ENCODE results near the gene NHLH2.

NHLH2 gene

DNA sequence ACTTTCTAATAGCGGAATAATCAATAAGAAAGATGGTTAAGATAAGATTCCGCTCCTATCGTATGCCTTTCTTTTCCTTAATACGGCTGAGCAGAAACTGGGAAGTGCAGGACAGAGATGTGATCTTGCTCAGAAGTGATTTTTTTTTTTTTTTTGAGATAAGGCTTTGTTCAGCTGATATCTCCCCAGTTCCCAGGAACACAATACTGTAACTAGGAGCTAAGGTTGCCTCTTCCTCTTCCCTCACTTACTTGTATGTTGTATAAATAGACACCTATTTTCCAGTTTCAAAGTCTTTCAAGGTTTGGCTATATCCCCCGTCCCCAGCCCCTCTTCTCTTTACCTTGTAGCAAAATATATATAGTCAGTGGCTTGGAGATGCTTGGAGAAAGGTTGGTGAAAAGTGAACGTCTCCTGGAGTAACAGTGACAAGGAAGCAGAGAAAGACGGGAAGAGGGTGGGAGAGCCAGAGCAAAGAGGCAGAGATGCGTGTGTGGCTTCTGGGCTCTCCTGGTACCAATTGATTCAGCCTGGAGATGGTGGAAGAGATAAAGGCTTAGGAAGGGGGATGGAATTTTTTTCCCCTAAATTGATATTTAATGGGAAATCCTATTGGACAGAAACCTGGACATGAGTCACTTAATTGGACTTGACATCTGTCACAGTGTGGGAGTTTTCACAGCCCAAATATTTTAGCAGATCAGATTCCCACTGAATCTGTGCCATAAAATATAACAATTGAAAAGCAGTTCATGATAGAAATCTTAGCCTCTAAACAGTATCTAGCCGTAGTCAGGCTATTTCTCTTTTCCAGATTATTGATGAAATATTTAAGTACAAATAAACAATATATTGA, at the start of gene NHLH2:
NHLH2 (minus strand) TSS at position 522 of the 856 bp plus-strand sequence. CDS start 2,754 bp downstream, outside the sequence.
- DNase-seq (ENCODE audit: low spot score), result no peak

DNA sequence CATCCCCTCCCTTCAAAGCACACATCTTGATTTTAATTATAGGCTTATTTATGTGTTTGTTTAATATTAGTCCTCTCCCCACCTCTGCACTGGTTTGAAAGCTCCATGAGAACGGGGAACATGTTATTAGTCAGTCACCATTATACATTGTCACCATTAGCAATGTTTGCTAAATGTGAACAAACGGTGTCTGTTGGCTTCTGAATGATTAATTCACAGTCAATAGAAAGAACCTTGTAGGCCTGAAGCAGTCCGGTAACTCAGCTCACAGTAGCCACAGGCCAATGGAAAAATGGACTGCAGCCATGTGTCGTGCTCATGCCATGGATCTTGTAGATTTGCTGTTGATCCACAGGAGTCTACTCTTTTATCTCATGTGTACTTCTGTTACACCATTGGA, 49.7 kb upstream of the NHLH2 start:
- no peak for DNase-seq (ENCODE audit: low spot score)

GRCh38 chr1:115888976-115889375, 48.0 kb upstream of the NHLH2 start:
- DNase-seq (ENCODE audit: low spot score), result no peak

DNA sequence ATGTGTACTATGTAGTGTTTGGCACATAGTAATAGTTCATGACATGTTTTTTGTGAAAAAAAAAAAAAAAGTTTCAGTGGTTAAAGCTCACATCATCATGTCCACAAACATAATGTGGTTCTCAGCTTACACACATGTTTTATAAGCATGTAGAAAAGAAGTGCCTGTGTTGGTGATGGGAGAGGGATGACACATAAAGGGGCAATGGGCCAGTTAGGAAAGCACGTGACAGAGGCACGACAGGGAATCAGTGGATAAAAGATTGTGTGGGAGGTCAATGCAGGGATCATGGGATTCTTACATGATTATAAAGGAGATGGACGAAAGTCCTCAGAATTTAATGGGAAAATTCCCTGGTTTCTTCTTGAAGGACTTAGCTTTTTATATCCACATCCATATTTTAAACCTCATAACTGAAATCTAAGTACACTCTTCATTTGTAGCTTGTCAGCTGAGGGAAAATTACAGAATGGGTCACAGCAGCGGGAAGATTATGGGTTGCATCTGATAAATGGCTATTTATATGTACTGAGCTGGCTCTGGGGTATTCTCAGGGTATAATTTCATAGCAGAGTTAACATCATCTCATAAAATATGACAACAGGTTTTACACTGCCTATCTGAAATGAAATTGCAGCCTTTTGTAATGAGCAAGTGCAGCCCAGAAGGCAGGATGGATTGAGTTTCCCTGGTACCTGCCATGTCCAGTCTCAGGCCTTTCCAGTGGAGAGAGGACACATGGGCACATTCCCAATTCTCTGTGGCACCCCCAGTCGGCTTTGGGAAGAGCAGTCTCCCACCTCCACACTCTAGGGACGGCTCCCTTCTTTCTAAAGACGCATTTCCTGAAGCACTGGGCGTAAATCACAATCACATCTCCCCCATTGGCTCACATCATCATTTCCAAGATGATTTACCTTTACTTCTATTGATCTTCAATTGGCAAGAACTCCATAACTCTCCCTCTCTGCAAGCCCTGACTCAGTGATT, 42.3 kb upstream of the NHLH2 start:
- DNase-seq (ENCODE audit: low spot score), result no peak

DNA sequence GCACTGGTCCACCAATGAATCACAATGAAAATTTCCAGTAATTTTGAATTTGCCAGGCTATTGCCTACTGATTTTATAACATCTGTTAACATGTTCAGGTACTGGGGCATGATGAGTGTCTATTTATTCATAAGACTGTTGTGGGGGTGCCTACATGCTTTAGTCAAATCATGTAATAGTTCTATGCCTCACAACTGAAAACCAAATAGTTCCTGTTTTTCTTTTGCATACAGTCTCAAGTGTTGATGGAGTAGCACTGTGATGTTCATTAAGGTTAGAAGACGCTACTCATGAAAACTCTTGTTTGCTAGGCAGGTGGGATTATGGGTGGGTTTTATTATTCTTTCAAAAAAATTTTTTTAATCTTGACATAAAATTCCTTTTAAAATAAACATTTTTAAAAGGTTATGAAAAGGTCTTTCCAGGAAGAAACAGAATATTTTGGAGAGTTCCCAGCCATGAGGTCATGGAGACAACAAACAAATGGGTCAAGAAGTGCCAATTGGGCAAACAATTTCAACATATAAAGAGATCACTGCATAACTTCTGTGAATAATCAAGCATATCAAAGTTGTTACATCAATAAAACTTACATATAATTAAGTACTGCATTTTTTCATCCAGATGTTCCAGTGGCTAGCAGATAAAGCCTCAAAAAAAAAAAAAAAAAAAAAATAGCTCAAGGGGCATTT, 40.2 kb upstream of the NHLH2 start:
- DNase-seq (ENCODE audit: low spot score), result no peak

DNA sequence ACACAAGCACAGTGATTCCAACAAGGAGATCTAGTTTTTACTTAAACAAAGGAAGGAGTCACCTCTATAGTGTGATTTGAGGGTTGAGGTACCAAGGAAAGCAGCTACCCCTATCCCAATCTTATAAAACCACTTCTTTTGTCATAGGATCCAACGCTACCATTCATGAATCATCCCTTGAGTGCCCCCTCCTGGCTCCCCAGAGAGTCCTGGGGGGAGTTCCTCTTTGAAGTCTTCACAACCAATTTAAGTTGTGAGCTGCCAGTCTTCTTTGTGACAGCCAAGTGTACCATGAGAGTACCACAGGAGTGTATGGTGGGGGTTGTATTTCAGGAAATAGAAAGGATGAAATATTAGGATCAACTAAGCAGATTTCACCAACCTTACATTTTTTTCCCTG, 39.1 kb upstream of the NHLH2 start:
- no peak for DNase-seq (ENCODE audit: low spot score)

- no peak for DNase-seq (ENCODE audit: low spot score)
These were observed 36.6 kb upstream of the NHLH2 start for GRCh38 chr1:115877511-115877910.

DNA sequence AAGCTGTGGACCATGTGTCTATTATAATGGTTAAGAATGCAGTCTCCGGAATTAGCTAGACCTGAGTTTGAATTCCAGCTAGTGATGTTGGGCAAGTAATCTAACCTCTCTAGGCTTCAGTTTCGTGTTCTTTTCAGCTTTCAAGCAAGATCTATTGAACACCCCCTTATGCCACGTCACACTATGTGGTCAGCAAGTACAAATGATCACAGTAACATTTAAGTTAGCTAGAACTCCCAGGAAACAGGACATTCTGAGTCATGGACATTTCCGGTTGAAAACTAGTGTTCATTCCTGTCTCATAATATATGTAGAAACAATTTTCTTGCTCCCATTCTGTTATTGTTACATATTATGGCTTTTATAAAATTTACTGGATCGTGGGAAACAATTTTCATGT, 34.0 kb upstream of the NHLH2 start:
- no peak for DNase-seq (ENCODE audit: low spot score)

- DNase-seq (ENCODE audit: low spot score), result no peak
These were observed 33.6 kb upstream of the NHLH2 start for GRCh38 chr1:115874497-115874896.

GRCh38 chr1:115873184-115873583, 32.3 kb upstream of the NHLH2 start:
- DNase-seq (ENCODE audit: low spot score), result no peak

DNA sequence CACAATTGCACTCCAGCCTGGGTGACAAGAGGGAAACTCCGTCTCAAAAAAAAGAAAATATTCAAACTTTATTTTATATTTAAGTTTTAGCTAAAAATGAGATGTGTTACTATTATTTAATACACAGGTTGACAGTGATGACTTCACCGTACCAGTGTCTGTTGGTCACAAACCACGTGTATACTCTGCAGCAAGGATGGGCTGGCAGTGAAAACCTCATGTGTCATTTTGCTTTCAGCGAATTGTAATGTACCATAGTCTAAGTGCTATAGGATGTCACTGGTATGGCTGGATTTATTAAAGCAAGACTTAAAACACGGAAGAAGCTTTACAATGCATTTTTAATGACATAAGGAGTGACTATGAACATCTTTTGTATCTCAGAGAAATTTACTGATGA, 28.1 kb upstream of the NHLH2 start:
- no peak for DNase-seq (ENCODE audit: low spot score)

GRCh38 chr1:115867216-115867615, 26.3 kb upstream of the NHLH2 start:
- no peak for DNase-seq (ENCODE audit: low spot score)

DNA sequence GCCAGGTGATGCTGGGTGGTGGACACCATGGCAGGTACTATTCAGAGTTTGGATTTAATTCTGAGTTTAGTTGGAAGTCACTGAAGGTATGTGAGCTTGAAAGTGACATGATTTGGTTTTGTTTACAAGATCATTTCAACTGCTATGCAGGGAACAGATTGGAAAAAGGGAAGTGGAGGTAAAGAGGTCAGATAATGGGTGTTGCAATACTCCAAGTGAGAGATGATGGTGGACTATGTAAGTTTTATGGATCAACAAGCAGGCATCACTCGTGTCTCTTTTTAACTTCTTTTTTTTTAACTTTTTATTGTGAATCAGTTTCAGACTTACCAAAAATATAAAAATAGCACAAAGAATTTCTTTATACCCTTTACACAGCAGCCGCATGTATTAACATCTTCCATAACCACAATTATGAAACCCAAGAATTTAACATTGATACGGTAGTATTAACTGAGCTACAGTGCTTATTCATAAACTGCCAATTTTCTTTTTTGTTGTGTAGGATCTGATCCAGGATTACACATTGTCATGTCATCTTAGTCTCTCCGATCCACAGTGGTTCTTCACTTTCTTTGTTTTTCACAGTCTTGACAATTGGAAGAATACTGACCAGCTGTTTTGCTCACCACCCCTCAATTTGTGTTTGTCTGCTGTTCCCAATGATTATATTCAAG, 24.9 kb upstream of the NHLH2 start:
- no peak for DNase-seq (ENCODE audit: low spot score)

- DNase-seq (ENCODE audit: low spot score), result no peak
These were observed 21.5 kb upstream of the NHLH2 start for GRCh38 chr1:115862403-115862802.

DNA sequence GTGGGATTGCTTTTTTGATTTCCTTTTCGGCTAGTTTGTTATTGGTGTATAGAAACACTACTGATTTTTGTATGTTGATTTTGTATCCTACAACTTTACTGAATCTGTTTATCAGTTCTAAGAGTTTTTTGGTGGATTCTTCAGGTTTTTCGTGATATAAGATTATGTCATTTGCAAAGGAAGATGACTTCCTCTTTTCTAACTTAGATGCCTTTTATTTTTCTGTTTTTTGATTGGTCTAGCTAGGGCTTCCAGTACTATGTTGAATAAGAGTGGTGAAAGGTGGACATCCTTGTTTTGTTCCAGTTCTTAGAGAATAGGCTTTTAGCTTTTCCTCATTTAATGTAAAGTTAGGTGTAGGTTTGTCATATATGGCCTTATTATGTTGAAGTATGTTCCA, 13.1 kb upstream of the NHLH2 start:
- no peak for DNase-seq (ENCODE audit: low spot score)

DNA sequence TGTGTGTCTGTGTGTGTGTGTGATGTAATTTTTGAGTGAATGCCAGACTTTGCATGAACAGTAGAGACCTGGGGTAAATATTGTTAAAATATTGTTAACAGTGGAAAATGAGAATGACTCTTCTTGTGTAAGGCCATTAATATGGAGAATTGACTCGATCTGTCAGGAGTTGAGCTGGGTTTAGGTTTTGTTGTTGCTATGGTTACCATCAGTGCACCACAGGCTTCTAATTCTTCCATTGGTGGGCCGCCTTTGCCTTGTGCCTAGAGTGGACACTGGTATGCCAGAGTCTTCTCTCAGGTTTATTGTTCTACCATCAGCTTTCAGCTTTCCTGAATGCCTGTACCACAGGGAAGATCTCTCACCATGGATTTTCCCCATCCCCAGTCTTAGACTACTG, 10.0 kb upstream of the NHLH2 start:
- DNase-seq (ENCODE audit: low spot score), result no peak

DNA sequence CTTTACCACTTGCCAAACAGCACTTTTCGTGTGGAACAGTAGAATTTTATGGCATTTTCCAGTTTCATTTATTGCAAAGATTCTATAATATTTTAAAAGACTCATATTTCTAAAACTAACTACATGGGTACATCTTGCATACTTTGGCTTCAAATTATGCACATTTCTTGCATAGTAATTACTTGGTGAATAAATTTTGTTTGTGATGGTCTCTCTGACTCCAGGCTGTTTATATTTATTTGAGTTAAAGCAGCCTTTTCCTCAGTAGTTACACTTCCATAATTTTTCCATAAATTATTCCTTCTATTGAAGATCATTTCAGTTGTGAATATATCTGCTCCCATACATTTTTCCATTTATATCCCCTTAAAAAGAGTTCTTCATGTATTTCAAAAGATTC, 6.9 kb upstream of the NHLH2 start:
- DNase-seq (ENCODE audit: low spot score), result no peak

DNA sequence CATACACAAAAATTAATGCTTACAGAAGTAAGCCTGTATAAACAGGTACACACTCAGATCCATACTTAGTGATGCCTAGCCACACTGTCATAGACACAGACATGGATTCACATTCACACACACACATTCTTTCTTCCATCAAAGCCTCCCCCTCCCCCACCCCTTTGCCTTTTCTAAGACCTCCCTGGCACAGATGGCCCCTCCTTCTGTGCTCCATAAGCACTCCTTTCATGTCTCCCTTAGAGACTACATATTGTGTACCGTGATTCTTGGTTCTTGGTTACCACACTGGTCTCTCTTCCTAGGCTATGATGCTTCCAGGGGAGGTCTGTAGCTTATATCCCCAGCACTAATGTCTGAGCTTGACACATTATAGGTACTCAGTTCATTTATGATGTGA, 2.0 kb upstream of the NHLH2 start:
- no peak for DNase-seq (ENCODE audit: low spot score)

DNA sequence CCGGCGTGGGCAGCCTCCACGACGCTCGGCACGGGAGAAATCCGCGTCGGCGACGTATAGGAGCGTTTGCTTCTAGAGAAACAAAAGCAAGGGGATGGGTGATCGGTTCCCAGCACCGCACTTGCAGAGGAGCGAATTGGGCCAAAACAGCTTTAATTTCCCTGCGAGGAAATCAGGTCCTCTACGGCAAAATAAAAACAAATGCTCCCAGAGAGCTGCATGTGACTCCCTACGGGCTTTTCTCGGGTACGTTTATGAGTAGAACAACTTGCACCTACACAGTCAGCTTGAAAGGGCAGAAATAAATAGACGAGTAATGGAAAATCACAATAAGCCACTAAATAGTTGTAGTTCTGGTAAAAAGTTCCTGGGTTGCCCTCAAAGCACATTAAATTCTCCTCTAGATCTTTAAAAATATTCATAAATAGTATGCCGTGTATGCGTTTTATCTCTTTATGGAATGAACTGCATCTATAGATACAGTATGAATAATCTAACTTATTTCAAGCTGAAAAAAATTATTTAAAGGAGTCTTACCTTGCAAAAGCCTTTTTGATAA, 1.2 kb downstream of the NHLH2 start:
- no peak for DNase-seq (ENCODE audit: low spot score)

- DNase-seq (ENCODE audit: low spot score), result no peak
These were observed 1.8 kb downstream of the NHLH2 start for GRCh38 chr1:115839029-115839678.

All from CD4-positive, alpha-beta T cell treated with Interleukin-6 at 100 ng/mL for 8 hours (primary cell).